ENCODE measurements around the gene OSCP1. TPM values are rescaled to one million over a fixed set of nuclear protein-coding genes. Genes with fewer than 3 reads are reported as not detected.

OSCP1 gene
- total RNA-seq = 6.8 and 9.2 TPM in 2 replicates

GRCh38 chr1:36450270-36450918 is at the start of gene OSCP1:
OSCP1 (minus strand) TSS chr1:36450451; CDS start chr1:36450369, 82 bp downstream.

DNA sequence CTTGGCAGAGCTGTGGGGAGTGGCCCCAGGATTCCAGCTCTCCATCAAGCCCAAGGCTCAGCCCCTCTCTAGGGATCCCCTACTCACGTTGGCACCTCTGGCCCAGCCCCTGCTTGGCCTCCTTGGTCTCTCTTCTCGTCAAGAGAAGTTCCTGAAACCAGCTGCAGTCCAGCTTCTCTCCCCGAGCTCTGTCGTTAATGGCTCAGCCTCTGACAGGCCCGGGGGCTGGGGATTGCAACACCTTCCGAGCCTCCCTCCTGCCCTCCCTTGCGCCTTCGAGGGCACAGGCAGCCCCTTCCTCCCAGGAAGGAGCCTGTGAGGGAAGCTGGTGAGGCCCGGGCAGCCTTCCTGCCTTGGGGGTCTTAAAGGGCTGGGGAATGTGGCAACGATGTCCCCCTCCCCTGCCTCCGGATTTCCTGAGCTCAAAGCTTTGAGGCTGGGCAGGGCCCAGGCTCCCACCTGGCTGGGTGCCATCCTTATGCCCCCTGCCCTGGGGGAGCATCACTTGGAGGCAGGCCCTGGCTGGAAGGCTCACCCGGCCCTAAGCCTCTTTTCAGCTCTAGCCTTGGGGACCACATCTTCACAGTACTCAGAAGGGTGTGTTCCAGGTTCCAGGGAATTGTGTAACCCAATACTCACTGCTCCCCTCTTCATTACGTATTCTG is 32.6 kb upstream of the OSCP1 start, which contains the start of gene CSF3R:
TSS of gene CSF3R (minus strand) at position 190 of the 665 bp plus-strand sequence. CDS start 3,417 bp downstream, outside the sequence.

DNA sequence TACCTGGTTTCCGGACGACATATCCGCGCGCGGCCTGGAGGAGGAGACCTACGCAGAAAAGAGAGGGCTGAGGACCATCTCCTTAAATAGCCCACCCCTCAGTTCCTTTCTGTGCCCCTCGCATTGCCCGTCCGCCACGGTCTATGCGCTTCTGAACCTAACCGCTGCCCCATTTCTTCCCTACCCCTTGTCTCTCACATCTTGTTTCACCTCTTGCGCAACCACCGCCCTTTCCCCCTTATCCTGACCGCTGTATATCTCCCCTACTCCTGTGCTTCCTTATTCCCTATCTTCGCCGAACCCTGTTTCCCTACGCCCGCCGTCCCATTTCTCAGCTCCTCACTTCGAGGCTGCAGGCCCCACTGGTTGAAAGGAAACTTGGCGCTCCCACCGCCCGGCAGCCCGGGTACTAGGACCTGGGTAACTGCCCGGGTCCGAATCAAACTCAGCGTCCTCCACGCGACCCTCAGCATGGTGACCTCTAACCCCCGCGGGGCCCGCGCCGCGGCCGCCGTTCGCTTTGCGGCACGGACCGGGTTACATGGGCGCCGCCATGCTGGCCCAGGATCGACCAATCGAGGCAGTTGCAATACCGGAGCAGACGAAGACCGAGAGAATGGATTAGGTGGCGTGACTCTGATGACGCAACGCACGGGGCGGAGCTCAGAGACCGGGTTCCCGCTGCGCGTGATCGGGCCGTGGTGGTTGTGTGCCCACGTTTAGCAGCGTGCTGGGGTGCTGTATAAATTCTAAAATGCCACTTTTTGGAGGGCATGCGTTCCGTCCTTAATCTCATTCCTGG is 13.8 kb upstream of the OSCP1 start, which contains the start of gene MRPS15:
TSS of gene MRPS15 (minus strand) at position 582 of the 802 bp plus-strand sequence. CDS start at position 473, 109 bp downstream.

GRCh38 chr1:36397378-36398230 is 52.6 kb downstream of the OSCP1 start, which contains the start of gene LSM10:
LSM10 (minus strand) TSS chr1:36397908; CDS start chr1:36394129, 3,779 bp downstream.

DNA sequence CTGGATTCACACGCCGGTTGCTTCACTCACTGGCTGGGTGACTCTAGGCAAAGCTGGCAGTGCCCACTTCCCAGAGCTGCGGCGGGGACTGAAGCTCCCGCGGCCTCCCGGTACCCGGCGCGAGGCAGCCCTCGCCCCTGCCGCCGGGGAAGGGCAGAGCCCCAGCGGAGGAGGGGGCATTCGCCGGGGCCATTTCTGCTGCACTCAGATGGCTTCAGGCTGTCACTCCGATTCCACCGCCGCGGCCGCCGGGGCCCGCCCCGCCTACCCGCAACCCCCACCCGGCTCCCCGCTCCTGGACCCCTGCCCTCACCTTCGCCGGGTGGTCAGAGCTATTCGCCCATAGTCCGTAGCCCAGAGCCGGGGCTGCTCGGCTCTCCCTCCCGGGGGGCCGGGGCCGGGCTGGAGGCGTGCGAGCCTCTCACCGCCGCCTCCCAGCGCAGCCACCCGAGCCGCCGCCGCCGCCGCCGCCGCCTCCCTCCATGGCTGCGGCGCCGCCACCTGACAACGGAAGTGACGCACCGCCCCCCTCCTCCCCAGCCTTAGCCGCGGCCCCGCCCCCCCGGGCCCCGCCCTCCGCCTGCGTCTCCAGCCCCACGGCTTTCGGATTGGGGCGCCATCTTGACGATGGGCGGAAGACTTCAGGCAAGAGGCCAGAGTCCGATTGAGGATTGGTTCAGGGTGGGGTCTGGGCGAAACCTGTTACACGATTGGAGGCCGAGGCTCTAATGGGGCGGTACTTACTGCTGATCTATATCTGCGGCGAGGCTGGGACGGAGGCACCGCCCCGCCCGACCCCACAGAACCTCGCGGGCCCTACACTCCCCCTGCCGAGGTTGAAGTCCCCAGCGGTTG is 64.6 kb downstream of the OSCP1 start, which contains the start of gene STK40:
TSS of gene STK40 (minus strand) at position 515 of the 855 bp plus-strand sequence. CDS start 24,592 bp downstream, outside the sequence.

Other genes with a start within 250 kb of the OSCP1 start
- 58.5 and 62.3 TPM in 2 replicates for gene THRAP3, start 226.0 kb downstream of the OSCP1 start, total RNA-seq
- gene SH3D21, start 144.1 kb downstream of the OSCP1 start, total RNA-seq = 2.4 and 3.2 TPM in 2 replicates
- 418 and 423 TPM in 2 replicates for gene EVA1B, start 126.8 kb downstream of the OSCP1 start, total RNA-seq
- gene STK40, start 64.5 kb downstream of the OSCP1 start, total RNA-seq = 11.7 and 21.9 TPM in 2 replicates
- 33.2 and 38.2 TPM in 2 replicates for gene LSM10, start 52.5 kb downstream of the OSCP1 start, total RNA-seq
- 82.3 and 109 TPM in 2 replicates for gene MRPS15, start 13.9 kb upstream of the OSCP1 start, total RNA-seq
- gene CSF3R, start 32.5 kb upstream of the OSCP1 start, total RNA-seq = not detected in 2 replicates

Data from pericardium fibroblast (primary cell).